IPS-15b (cell line): ENCODE results near the gene EIF3B.
"Not testable (repeated sequence)": the region's sequence is repeated elsewhere in the genome, so short reads cannot be mapped to it uniquely, and the experiment has no call there.

ENCODE experiments used
- H3K27me3 ChIP-seq: one replicate; pipeline ENCODE4 v1.6.1; 2013; ENCODE audit warnings: low read length; ENCODE audit not compliant: control insufficient read depth, insufficient read depth
- H3K36me3 ChIP-seq: one replicate; pipeline ENCODE4 v1.6.1; 2013; ENCODE audit warnings: low read length; ENCODE audit not compliant: control insufficient read depth, insufficient read depth
- H3K4me1 ChIP-seq: one replicate; pipeline ENCODE4 v1.6.1; 2013; ENCODE audit warnings: mild to moderate bottlenecking, low read length; ENCODE audit not compliant: control insufficient read depth, insufficient read depth
- H3K4me3 ChIP-seq: one replicate; pipeline ENCODE4 v1.5.1; 2013; ENCODE audit warnings: low read depth, low read length
- H3K9ac ChIP-seq: one replicate; pipeline ENCODE4 v1.6.1; 2013; ENCODE audit warnings: low read depth, mild to moderate bottlenecking, low read length
- H3K9me3 ChIP-seq: one replicate; pipeline ENCODE4 v1.6.1; 2013; ENCODE audit warnings: mild to moderate bottlenecking, low read length; ENCODE audit not compliant: control insufficient read depth, insufficient read depth

EIF3B gene

DNA sequence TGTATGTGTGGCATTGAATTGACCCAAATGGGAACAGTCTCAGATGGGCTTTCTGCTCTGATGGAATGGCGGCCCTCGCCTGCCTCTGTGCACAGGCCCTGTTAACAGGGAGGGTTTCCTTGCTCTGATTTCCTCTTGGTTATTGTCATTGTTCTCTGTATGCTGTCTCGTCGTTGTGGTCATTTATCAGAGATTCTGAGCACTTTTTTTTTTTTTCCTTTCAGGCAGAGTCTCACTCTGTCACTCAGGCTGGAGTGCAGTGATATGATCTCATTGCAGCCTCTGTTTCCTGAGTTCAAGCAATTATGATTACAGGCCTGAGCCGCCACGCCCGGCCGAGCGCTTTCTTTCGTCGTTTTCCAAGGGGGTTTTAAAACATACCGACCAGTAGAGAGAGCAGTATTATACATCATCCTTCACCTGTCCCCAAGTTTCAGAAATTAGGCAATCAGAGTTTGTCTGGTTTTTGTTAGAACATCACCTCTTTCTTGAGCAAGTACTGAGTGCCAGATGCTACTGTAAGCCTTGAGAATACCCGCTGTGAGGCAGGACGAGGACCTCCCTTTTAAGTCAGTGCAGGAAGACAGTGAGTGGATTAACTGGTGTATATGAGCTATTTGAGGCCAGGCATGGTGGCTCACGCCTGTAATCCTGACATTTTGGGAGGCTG lies 55.3 kb downstream of the EIF3B start:
- Histone ChIP-seq H3K4me1 (peaks cover 2% of the 10 kb centered on the region), H3K27me3 (no peaks in the 10 kb centered on the region), H3K9me3 (no peaks in the 10 kb centered on the region), H3K4me3 (no peak overlapping the region), H3K9ac (no peak overlapping the region), H3K36me3 (no peaks in the 10 kb centered on the region)

DNA sequence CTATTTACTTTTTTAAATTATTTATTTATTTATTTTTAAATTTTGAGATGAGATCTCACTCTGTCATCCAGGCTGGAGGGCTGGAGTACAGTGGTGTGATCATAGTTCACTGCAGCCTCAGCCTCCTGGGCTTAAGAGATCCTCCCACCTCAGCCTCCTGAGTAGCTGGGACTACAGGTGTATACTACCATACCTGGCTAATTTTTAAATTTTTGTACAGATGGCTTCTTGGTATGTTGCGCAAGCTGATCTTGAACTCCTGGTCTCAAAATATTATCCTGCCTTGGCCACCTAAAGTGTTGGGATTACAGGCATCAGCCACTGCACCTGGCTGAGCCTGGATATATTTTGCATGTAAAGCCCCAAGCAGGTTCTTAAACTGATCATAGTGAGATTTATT lies 56.4 kb downstream of the EIF3B start:
- peaks cover 2% of the 10 kb centered on the region for H3K4me1 ChIP-seq
- no peak overlapping the region for H3K4me3 ChIP-seq
- no peak overlapping the region for H3K9ac ChIP-seq
- H3K36me3 ChIP-seq, result no peaks in the 10 kb centered on the region
- no peaks in the 10 kb centered on the region for H3K9me3 ChIP-seq
- no peaks in the 10 kb centered on the region for H3K27me3 ChIP-seq

DNA sequence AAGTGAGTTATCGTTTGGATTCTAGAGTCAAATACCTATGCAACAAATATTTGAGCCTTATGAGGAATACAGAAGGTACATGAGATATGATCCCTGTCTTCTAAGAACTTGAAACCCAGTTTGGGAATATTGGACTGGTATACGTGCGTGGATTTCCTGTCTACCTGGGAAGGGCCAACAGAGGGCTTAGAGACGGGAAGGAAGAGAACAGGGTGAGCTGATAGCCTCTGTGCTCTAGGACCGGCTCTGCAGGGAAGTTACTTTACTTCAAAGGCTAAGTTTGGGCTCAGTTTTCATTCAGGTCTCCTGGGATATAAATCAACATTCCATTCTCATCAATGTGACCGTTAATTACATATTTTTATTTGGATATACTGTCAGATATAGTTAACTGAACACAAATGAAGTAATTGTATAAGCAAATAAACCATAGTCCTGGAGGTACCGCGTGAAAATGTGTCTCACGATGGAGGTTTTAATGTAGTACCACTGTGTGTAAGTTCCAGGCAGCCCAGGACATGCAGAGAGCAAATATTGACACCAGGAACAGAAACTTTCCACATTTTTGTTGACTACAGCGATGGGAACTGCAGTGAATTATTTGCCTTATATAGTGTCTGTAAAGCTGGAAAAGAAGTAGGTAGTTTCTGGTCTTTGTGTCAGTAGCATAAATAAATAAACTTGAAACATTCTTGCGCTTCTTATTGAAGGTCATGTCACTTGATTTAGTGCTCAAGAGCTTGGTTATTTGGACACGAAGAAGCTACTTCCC lies 57.4 kb downstream of the EIF3B start:
- no peak overlapping the region for H3K4me3 ChIP-seq
- no peak overlapping the region for H3K9ac ChIP-seq
- no peaks in the 10 kb centered on the region for H3K9me3 ChIP-seq
- no peaks in the 10 kb centered on the region for H3K36me3 ChIP-seq
- no peaks in the 10 kb centered on the region for H3K27me3 ChIP-seq
- H3K4me1 ChIP-seq, result peaks cover 4% of the 10 kb centered on the region

DNA sequence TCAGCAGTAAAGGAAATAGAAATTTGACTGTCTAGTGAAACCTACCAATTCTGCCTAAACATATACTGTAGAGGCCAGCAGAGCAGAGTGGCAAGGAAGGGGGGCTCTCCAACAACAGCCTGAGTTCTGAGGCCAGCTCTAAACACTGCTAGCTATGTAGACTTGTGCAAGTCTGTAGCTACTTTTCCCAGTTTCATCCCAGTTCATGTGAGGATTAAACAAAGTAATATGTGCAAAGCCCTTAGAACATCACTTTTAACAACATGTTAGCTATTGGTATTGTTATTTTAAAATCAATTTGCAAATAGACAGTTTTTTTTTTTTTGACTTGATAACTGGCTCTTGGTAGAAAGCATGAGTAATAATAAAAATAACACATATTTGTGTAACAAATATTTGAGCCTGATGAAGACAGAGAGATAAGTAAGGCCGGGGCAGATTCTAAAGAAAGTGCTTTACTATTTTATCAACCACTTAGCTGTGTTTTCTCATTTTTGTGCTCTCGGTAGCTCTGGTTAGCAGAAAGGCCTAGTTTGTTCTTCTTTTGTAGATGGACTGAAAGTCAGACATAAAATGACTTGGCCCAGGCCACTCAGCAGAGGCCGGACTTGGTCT lies 58.1 kb downstream of the EIF3B start:
- Histone ChIP-seq H3K36me3 (no peaks in the 10 kb centered on the region), H3K9ac (no peak overlapping the region), H3K27me3 (no peaks in the 10 kb centered on the region), H3K9me3 (no peaks in the 10 kb centered on the region), H3K4me1 (peaks cover 4% of the 10 kb centered on the region), H3K4me3 (no peak overlapping the region)

DNA sequence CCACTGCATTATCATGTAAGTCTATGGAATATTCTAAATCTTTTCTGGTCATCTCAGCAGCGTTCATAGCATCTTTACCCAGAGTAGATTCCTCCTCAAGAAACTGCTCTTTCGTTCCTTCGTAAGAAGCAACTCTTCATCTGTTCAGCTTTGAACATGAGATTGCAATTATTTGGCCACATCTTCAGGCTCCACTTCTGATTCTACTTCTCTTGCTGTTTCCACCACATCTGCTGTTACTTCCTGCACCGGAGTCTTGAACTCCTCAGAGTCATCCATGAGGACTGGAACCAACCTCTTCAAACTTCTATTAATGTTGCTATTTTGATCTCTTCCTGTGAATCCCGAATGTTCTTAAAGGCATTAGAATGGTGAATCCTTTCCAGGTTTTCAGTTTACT lies 61.4 kb downstream of the EIF3B start:
- Histone ChIP-seq H3K27me3 (no peaks in the 10 kb centered on the region), H3K4me3 (no peak overlapping the region), H3K9me3 (no peaks in the 10 kb centered on the region), H3K36me3 (no peaks in the 10 kb centered on the region), H3K9ac (no peak overlapping the region), H3K4me1 (peaks cover 4% of the 10 kb centered on the region)

DNA sequence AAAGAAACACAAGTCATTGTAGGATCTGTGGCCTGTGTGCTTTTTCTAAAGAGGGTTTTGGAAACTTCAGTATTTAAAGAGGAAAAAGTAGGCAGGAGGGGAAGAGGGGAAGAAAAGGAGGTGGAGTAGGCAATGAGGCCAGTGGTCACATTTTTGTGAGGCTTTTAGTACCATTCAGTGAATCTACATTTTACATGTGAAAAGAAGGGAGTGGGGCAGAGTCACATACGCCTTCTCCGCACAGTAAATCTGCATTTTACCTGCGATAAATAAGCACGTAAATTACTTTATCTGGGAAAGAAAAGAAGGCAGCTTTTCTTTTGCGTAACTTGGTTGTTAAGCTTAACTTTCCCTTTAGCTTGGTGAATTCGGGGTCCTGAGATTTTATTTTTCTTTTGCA lies 62.0 kb downstream of the EIF3B start:
- H3K9ac ChIP-seq, result no peak overlapping the region
- H3K36me3 ChIP-seq, result no peaks in the 10 kb centered on the region
- peaks cover 4% of the 10 kb centered on the region for H3K4me1 ChIP-seq
- no peak overlapping the region for H3K4me3 ChIP-seq
- H3K9me3 ChIP-seq, result no peaks in the 10 kb centered on the region
- H3K27me3 ChIP-seq, result no peaks in the 10 kb centered on the region

DNA sequence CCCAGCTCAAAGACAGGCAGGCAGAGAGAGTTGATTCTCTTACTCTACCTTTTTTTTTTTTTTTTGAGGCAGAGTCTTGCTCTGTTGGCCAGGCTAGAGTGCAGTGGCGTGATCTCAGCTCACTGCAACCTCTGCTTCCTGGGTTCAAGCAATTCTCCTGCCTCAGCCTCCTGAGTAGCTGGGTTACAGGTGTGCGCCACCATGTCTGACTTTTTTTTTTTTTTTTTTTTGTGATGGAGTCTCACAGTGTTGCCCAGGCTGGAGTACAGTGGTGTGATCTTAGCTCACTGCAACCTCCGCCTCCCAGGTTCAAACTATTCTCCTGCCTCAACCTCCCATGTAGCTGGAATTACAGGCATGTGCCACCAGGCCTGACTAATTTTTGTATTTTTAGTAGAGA lies 62.6 kb downstream of the EIF3B start:
- H3K4me1 ChIP-seq, H3K27me3 ChIP-seq, H3K9ac ChIP-seq, H3K36me3 ChIP-seq, H3K9me3 ChIP-seq, H3K4me3 ChIP-seq: not testable (repeated sequence)

DNA sequence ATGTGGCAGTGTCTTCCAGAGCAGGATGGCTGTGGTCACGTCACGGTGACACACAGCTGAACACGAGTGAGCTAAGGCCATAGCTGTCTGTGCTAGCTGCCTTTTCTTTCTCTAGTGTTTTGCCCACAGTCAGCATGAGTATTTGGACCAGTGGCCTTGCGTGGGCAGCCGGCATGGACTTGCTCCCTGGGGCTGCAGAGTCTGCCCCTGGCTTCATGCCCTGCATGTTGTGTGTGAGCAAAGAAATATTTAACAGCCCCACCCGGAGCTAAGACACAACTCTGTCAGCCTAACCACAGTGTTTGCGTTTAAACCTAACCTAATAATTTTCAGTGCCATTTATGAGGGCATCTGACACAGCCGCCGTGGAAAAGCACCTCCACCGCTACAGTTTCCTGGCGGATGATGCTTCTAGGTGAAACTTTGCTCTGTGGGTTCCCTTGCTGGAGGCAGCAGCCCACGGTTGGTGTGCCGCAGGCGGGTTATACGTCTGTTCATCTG lies 63.4 kb downstream of the EIF3B start:
- Histone ChIP-seq H3K27me3 (no peaks in the 10 kb centered on the region), H3K4me3 (no peak overlapping the region), H3K9ac (no peak overlapping the region), H3K36me3 (no peaks in the 10 kb centered on the region), H3K4me1 (peaks cover 3% of the 10 kb centered on the region), H3K9me3 (no peaks in the 10 kb centered on the region)

DNA sequence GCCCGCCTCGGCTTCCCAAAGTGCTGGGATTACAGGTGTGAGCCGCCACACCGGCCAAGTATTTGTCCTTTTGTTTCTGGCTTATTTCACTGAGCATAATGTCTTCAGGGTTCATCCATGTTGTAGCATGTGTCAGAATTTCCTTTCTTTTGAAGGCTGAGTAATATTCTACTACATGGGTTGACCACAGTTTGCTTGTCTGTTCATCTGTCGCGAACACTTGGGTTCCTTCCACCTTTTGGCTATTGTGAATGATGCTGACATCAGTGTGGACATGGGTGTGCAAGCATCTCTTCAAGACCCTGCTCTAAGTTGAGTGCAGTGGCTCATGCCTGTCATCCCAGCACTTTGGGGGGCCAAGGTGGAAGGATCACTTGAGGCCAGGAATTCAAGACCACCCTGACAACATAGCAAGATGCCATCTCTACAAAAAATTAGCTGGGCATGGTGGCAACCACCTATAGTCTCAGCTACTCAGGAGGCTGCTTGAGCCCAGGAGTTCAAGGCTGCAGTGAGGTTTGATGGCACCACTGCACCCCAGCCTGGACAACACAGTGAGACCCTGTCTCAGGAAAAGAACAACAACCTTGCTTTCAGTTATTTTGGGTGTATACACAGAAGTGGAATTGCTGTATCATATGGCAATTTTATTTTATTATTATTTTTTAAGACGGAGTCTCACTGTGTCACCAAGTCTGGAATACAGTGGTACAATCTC lies 65.7 kb downstream of the EIF3B start:
- H3K36me3 ChIP-seq, result no peaks in the 10 kb centered on the region
- H3K9me3 ChIP-seq, result no peaks in the 10 kb centered on the region
- no peaks in the 10 kb centered on the region for H3K27me3 ChIP-seq
- H3K4me1 ChIP-seq, result peaks cover 4% of the 10 kb centered on the region
- H3K9ac ChIP-seq, result no peak overlapping the region
- H3K4me3 ChIP-seq, result no peak overlapping the region

DNA sequence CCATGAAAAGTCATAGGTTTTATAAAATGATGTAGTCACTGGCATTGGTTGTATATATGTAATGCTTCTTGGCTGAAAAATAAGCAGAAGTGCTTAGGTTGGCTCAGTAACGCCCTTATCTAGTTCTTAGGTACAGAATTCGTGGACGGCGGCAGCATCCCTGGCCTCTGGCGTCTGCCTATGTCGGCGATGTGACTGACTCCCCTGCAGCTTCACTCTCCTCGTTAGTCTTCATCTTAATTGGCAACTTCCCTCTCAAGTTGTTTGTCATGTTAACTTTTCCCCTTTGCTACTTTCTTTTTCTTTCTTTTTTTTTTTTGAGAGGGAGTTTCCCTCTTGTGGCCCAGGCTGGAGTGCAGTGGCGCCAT lies 67.3 kb downstream of the EIF3B start:
- no peaks in the 10 kb centered on the region for H3K27me3 ChIP-seq
- H3K9me3 ChIP-seq, result no peaks in the 10 kb centered on the region
- H3K4me3 ChIP-seq, result no peak overlapping the region
- no peak overlapping the region for H3K9ac ChIP-seq
- peaks cover 2% of the 10 kb centered on the region for H3K4me1 ChIP-seq
- H3K36me3 ChIP-seq, result no peaks in the 10 kb centered on the region

DNA sequence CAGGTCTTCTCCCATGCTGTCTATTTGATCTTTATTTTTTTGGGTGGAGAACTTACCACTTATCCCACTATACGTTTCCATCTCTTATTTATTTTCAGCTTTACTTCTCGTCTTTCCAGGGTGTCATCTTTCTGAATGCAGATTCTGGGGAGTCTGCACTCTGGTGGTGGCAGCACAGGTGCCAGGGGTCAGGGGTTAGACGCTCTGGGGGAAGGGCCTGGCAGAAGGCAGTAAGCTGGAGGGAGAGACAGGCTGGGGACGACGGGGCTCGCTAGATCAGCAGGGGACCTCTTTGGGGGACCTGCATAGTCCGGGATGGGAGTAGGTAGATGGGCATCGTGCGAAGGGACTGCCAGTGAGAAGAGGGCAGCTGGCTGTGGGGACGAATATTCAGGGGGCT lies 71.1 kb downstream of the EIF3B start:
- Histone ChIP-seq H3K27me3 (no peaks in the 10 kb centered on the region), H3K4me1 (peaks cover 2% of the 10 kb centered on the region), H3K36me3 (no peaks in the 10 kb centered on the region), H3K9me3 (no peaks in the 10 kb centered on the region), H3K9ac (no peak overlapping the region), H3K4me3 (no peak overlapping the region)
